ENCODE measurements around the gene CLN3. TPM values are rescaled to one million over a fixed set of nuclear protein-coding genes. Genes with fewer than 3 reads are reported as not detected.

CLN3 gene
- total and polyA plus RNA-seq, 9 of the 15 experiments (the other 6 are each of a cell fraction or from before 2014, with no cell fraction given) = 2.5 to 27.1 (median 11.6) TPM

- TF ChIP-seq ZBTB12 (CRISPR knock-in tag; IDR thresholded peaks at IDR 0.05) = peak; percentile 25; the same call in 1 of the 2 replicates
- TF ChIP-seq ASH1L (IDR thresholded peaks at IDR 0.05; ENCODE audit: borderline replicate concordance, low read depth, partially characterized antibody) = peak; percentile 87
- TF ChIP-seq ZFPM2 (CRISPR knock-in tag; IDR thresholded peaks at IDR 0.05) = no peak
- TF ChIP-seq ZNF57 (CRISPR knock-in tag; IDR thresholded peaks at IDR 0.05) = no peak
- TF ChIP-seq HSF4 (CRISPR knock-in tag; IDR thresholded peaks at IDR 0.05; ENCODE audit: borderline replicate concordance) = peak; percentile 51; the same call in 1 of the 2 replicates
- TF ChIP-seq RBBP5 (IDR thresholded peaks at IDR 0.05; ENCODE audit: borderline replicate concordance, insufficient read depth, low read length, poor library complexity, severe bottlenecking) = peak; percentile 23
- no peak for TF ChIP-seq ETS2 (tag; IDR thresholded peaks at IDR 0.05; ENCODE audit: borderline replicate concordance, poor library complexity, severe bottlenecking)
- peak; percentile 43; the same call in 1 of the 2 replicates for TF ChIP-seq ATF3 (IDR thresholded peaks at IDR 0.05)
- TF ChIP-seq ATF3 (CRISPR knock-in tag; conservative IDR thresholded peaks at IDR 0.05) = no peak
- peak; percentile 64 for TF ChIP-seq RBFOX2 (IDR thresholded peaks at IDR 0.05; ENCODE audit: low read depth, low read length)
- TF ChIP-seq USF1 (CRISPR knock-in tag; IDR thresholded peaks at IDR 0.05) = peak; percentile 99
- TF ChIP-seq ELF1 (tag; IDR thresholded peaks at IDR 0.05) = peak; percentile 99
- no peak for TF ChIP-seq NFE2 (IDR thresholded peaks at IDR 0.05; ENCODE audit: low read depth)
- TF ChIP-seq ZNF695 (CRISPR knock-in tag; IDR thresholded peaks at IDR 0.05) = no peak
Observed at GRCh38 chr16:28491970-28492474, at the start of gene CLN3 (continued).
